IMR-90 (cell line): ENCODE measurements around the gene ACAD11. TPM values are rescaled to one million over a fixed set of nuclear protein-coding genes. Genes with fewer than 3 reads are reported as not detected.

Experiments used
- ATAC-seq: fragments of 200-7000 bp; cut with Tn5 transposase; 2 replicates; pipeline ENCODE4 v1.9.1; 2020; ENCODE audit warnings: low read depth, mild to moderate bottlenecking, moderate library complexity
- BruUV-seq: library from RNA; stranded (reverse); fragments of 400-500 nt; replicated peaks from 2 replicates; lab custom pipeline; 2021; lab: Mats Ljungman, UMichigan
- CTCF ChIA-PET: fragments of 300-600 bp; formaldehyde crosslinking; extraction: SDS; loops from one replicate; lab custom pipeline; 2021; ENCODE audit warnings: antibody characterized with exemption; lab: Yijun Ruan, JAX
- POLR2A ChIA-PET: fragments of 300-600 bp; sonication (Branson Sonifier 250); formaldehyde crosslinking; loops from one replicate; lab custom pipeline; 2022; ENCODE audit warnings: antibody characterized with exemption; ENCODE audit not compliant: unreplicated experiment; lab: Charles Lee
- DNase-seq: peaks from one replicate; pipeline ENCODE4 v3.0.0; 2013
- H2AFZ ChIP-seq: replicated peaks from 2 replicates; pipeline ENCODE3; 2013; ENCODE audit warnings: low read length, mild to moderate bottlenecking; ENCODE audit not compliant: poor library complexity
- H2AK5ac ChIP-seq: 2 replicates; pipeline ENCODE4 v1.6.1; 2013; ENCODE audit warnings: low read depth, low read length, inconsistent platforms
- H2AK9ac ChIP-seq: replicated peaks from 2 replicates; pipeline ENCODE3; 2013; ENCODE audit warnings: mild to moderate bottlenecking, low read depth, low read length, moderate library complexity; ENCODE audit not compliant: poor library complexity
- H2BK120ac ChIP-seq: 2 replicates; pipeline ENCODE4 v1.6.1; 2013; ENCODE audit warnings: low read depth, low read length, inconsistent platforms
- H2BK15ac ChIP-seq: 3 replicates; pipeline ENCODE4 v1.6.1; 2013; ENCODE audit warnings: low read depth, low read length, inconsistent platforms
- H2BK20ac ChIP-seq: 2 replicates; pipeline ENCODE4 v1.6.1; 2013; ENCODE audit warnings: low read depth, mild to moderate bottlenecking, inconsistent platforms, low read length, moderate library complexity
- H2BK5ac ChIP-seq: 2 replicates; pipeline ENCODE4 v1.6.1; 2013; ENCODE audit warnings: mild to moderate bottlenecking, low read depth, low read length, inconsistent platforms; ENCODE audit not compliant: poor library complexity, severe bottlenecking
- H3K14ac ChIP-seq: replicated peaks from 2 replicates; pipeline ENCODE4 v1.6.1; 2013; ENCODE audit warnings: low read depth, low read length, inconsistent platforms
- H3K18ac ChIP-seq: 2 replicates; pipeline ENCODE4 v1.6.1; 2013; ENCODE audit warnings: low read depth, low read length, control low read depth
- H3K23ac ChIP-seq: 2 replicates; pipeline ENCODE4 v1.6.1; 2013; ENCODE audit warnings: low read depth, low read length, inconsistent platforms
- H3K27ac ChIP-seq: 2 replicates; pipeline ENCODE4 v1.5.1; 2013; ENCODE audit warnings: mild to moderate bottlenecking, control low read depth, low read length; ENCODE audit not compliant: insufficient read depth
- H3K27me3 ChIP-seq: 2 replicates; pipeline ENCODE4 v1.6.1; 2013; ENCODE audit warnings: low read length; ENCODE audit not compliant: control insufficient read depth, insufficient read depth
- H3K36me3 ChIP-seq: 2 replicates; pipeline ENCODE4 v1.6.1; 2013; ENCODE audit warnings: low read length, mixed read lengths; ENCODE audit not compliant: control insufficient read depth, insufficient read depth
- H3K4ac ChIP-seq: 2 replicates; pipeline ENCODE4 v1.6.1; 2013; ENCODE audit warnings: low read depth, low read length, inconsistent platforms
- H3K4me1 ChIP-seq: 2 replicates; pipeline ENCODE4 v1.6.1; 2013; ENCODE audit warnings: low read length, mixed read lengths; ENCODE audit not compliant: control insufficient read depth, insufficient read depth
- H3K4me2 ChIP-seq: 2 replicates; pipeline ENCODE4 v1.6.1; 2013; ENCODE audit warnings: low read depth, mild to moderate bottlenecking, control low read depth, low read length, moderate library complexity
- H3K4me3 ChIP-seq: 2 replicates; pipeline ENCODE4 v1.5.1; 2013; ENCODE audit warnings: low read depth, mild to moderate bottlenecking, control low read depth, low read length, moderate library complexity; ENCODE audit not compliant: insufficient read depth
- H3K56ac ChIP-seq: 2 replicates; pipeline ENCODE4 v1.6.1; 2013; ENCODE audit warnings: low read length, inconsistent platforms; ENCODE audit not compliant: insufficient read depth; ENCODE audit errors: extremely low read depth
- H3K79me1 ChIP-seq, 2 experiments: 2 replicates each; pipeline ENCODE4 v1.6.1; 2013; ENCODE audit warnings: low read length in 2 of 2, inconsistent platforms in 1 of 2, low read depth in 1 of 2
- H3K9ac ChIP-seq: 2 replicates; pipeline ENCODE4 v1.6.1; 2013; ENCODE audit warnings: low read depth, low read length, control low read depth
- H3K9me1 ChIP-seq: 2 replicates; pipeline ENCODE4 v1.6.1; 2013; ENCODE audit warnings: low read length, inconsistent platforms; ENCODE audit not compliant: insufficient read depth
- H3K9me3 ChIP-seq: 2 replicates; pipeline ENCODE4 v1.6.1; 2013; ENCODE audit warnings: low read length; ENCODE audit not compliant: control insufficient read depth, insufficient read depth
- H4K20me1 ChIP-seq: 2 replicates; pipeline ENCODE4 v1.6.1; 2013; ENCODE audit warnings: low read length, inconsistent platforms; ENCODE audit not compliant: insufficient read depth
- H4K5ac ChIP-seq: 2 replicates; pipeline ENCODE4 v1.6.1; 2013; ENCODE audit warnings: mild to moderate bottlenecking, low read depth, low read length, control low read depth
- H4K8ac ChIP-seq, 2 experiments: 2 replicates each; pipeline ENCODE4 v1.6.1; 2013; ENCODE audit warnings: low read depth in 2 of 2, low read length in 2 of 2, control low read depth in 1 of 2, inconsistent platforms in 1 of 2
- H4K91ac ChIP-seq: 2 replicates; pipeline ENCODE4 v1.6.1; 2013; ENCODE audit warnings: low read depth, low read length, inconsistent platforms; ENCODE audit not compliant: insufficient read depth
- BHLHE40 ChIP-seq: fragments of 150-350 bp; IDR thresholded peaks from 2 replicates; pipeline ENCODE4 v1.6.1; 2016; ENCODE audit warnings: mild to moderate bottlenecking, low read depth, low read length
- CEBPB ChIP-seq: IDR thresholded peaks from 2 replicates; pipeline ENCODE4 v1.6.1; 2012; ENCODE audit warnings: low read depth, low read length, improper control_type of control experiment
- CHD1 ChIP-seq: IDR thresholded peaks from 2 replicates; pipeline ENCODE4 v1.6.1; 2012; ENCODE audit warnings: low read depth, low read length, improper control_type of control experiment
- FOS ChIP-seq: fragments of 150-350 bp; IDR thresholded peaks from 2 replicates; pipeline ENCODE4 v1.6.1; 2016; ENCODE audit warnings: low read depth, low read length
- MAFK ChIP-seq: IDR thresholded peaks from 2 replicates; pipeline ENCODE4 v1.6.1; 2012; ENCODE audit warnings: low read depth, low read length, improper control_type of control experiment
- MAZ ChIP-seq: IDR thresholded peaks from 2 replicates; pipeline ENCODE4 v1.6.1; 2012; ENCODE audit warnings: low read depth, mild to moderate bottlenecking, low read length, improper control_type of control experiment, moderate library complexity, borderline replicate concordance
- MXI1 ChIP-seq: IDR thresholded peaks from 2 replicates; pipeline ENCODE4 v1.6.1; 2012; ENCODE audit warnings: low read depth, mild to moderate bottlenecking, low read length, moderate library complexity, borderline replicate concordance
- NFE2L2 ChIP-seq: fragments of 150-350 bp; IDR thresholded peaks from 2 replicates; pipeline ENCODE4 v1.6.1; 2016; ENCODE audit warnings: low read depth, mild to moderate bottlenecking, low read length
- POLR2A ChIP-seq: IDR thresholded peaks from 2 replicates; pipeline ENCODE4 v1.6.1; 2012; ENCODE audit warnings: mild to moderate bottlenecking, low read depth, low read length
- RAD21 ChIP-seq: IDR thresholded peaks from 2 replicates; pipeline ENCODE4 v1.6.1; 2012; ENCODE audit warnings: low read length, improper control_type of control experiment
- RCOR1 ChIP-seq: IDR thresholded peaks from 2 replicates; pipeline ENCODE4 v1.6.1; 2012; ENCODE audit warnings: mild to moderate bottlenecking, low read length, improper control_type of control experiment; ENCODE audit not compliant: insufficient replicate concordance
- RFX5 ChIP-seq: IDR thresholded peaks from 2 replicates; pipeline ENCODE4 v1.8.0; 2012; ENCODE audit warnings: low read depth, mild to moderate bottlenecking, low read length, moderate library complexity
- SMC3 ChIP-seq: fragments of 150-350 bp; IDR thresholded peaks from 2 replicates; pipeline ENCODE4 v1.6.1; 2016; ENCODE audit warnings: low read depth, mild to moderate bottlenecking, antibody characterized with exemption, low read length, moderate library complexity
- WGBS, 2 experiments: methylation state at CpG; one replicate each; pipeline versions ENCODE4 v1.1.5 to v1.1.7; 2013; ENCODE audit warnings: missing lambda C conversion rate in 2 of 2; ENCODE audit not compliant: insufficient read length in 1 of 2; ENCODE audit errors: extremely low coverage in 2 of 2; 5-methylcytosine and 5-hydroxymethylcytosine counted together
- dilution Hi-C: fragments of 300-500 bp; cut with HindIII; formaldehyde crosslinking; loops from one replicate; pipeline ENCODE4 v1.14.3; 2018; ENCODE audit warnings: low sequenced_read_pairs; ENCODE audit not compliant: unreplicated experiment
- in situ Hi-C: fragments of 300-500 bp; cut with MboI; formaldehyde crosslinking; loops from 3 replicates; pipeline ENCODE4 v1.14.3; 2019; ENCODE audit warnings: low sequenced_read_pairs, inconsistent platforms, mixed read lengths
- intact Hi-C: fragments of 100-400 bp; cut with micrococcal nuclease; formaldehyde crosslinking; loops from 2 replicates; pipeline ENCODE4 v1.10.0; 2022
- polyA plus RNA-seq, 3 experiments: library from polyadenylated mRNA; depleted of rRNA; stranded (reverse); fragments of >200 nt; gene quantifications; 2 replicates each; pipeline ENCODE4 v1.2.3, GENCODE V29; 2012; ENCODE audit warnings: low replicate concordance in 1 of 3
- total RNA-seq: library from RNA; depleted of rRNA; stranded (reverse); fragments of >200 nt; gene quantifications from 2 replicates; pipeline ENCODE4 v1.2.3, GENCODE V29; 2012
- TF ChIP-seq, protein P1 (sequence below): fragments of 150-350 bp; IDR thresholded peaks from 2 replicates; pipeline ENCODE4 v1.6.1; 2017; ENCODE audit warnings: mild to moderate bottlenecking, antibody characterized with exemption, low read length, low read depth
- TF ChIP-seq, protein P2 (sequence below): conservative IDR thresholded peaks from 2 replicates; pipeline ENCODE4 v1.5.1; 2012; ENCODE audit warnings: mild to moderate bottlenecking, low read depth, low read length, improper control_type of control experiment
- TF ChIP-seq, protein P3 (sequence below): fragments of 150-350 bp; IDR thresholded peaks from 2 replicates; pipeline ENCODE4 v1.6.1; 2016; ENCODE audit warnings: low read depth, mild to moderate bottlenecking, low read length, moderate library complexity, borderline replicate concordance

ACAD11 gene
- total and polyA plus RNA-seq, 2 of the 4 experiments (the other 2 are of a cell fraction), result 16.0 to 18.8 TPM

DNA sequence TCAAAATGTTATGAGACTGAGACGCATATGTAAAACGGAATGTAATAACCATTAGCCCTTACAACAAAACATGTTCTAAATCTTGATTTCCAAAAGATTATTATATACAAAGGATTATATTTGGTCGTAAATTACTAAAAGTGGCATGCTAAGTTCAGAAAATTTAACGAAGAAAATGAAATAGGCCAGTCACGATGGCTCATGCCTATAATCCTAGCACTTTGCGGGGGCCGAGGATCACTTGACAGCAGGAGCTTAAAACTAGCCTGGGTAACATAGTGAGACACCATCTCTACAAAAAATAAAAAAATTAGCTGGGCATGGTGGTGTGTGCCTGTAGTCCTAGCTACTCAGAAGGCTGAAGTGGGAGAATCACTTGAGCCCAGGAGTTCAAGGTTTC lies 29.0 kb downstream of the ACAD11 start:
- Histone ChIP-seq H3K9ac (no peak overlapping the region), H3K56ac (no peak overlapping the region; the same call in 1 of the 2 replicates), H4K91ac (peak overlapping the region; percentile 47; the same call in 1 of the 2 replicates), H3K27ac (peak overlapping the region; percentile 57; the same call in 1 of the 2 replicates), H3K9me3 (no peaks in the 10 kb centered on the region), H3K14ac (no peak overlapping the region; the same call in 1 of the 2 replicates), H4K8ac (peak overlapping the region in 1 of 2 experiments; percentile 24; a peak in 1 of 4 replicates), H3K27me3 (no peaks in the 10 kb centered on the region), H2AK9ac (no peak overlapping the region), H3K79me1 (0 out of 4 replicates have a peak, but pooled peaks cover 0 to 5% of the 10 kb centered on the region in 2 experiments), H2BK120ac (peak overlapping the region; percentile 9; the same call in 1 of the 2 replicates), H4K20me1 (no peaks in the 10 kb centered on the region), H2AFZ (no peak overlapping the region), H2BK15ac (no peak overlapping the region), H3K4me2 (no peak overlapping the region), H2AK5ac (peak overlapping the region; percentile 56), H3K4me1 (0 out of 2 replicates have a peak, but pooled peaks cover 3% of the 10 kb centered on the region), H3K18ac (peak overlapping the region; percentile 8; the same call in 1 of the 2 replicates), H2BK5ac (peak overlapping the region; percentile 75), H3K23ac (no peak overlapping the region), H3K36me3 (peaks cover 6% of the 10 kb centered on the region), H3K4ac (peak overlapping the region; percentile 31), H3K9me1 (no peaks in the 10 kb centered on the region; the same call in 1 of the 2 replicates), H3K4me3 (no peak overlapping the region), H4K5ac (no peak overlapping the region; the same call in 1 of the 2 replicates), H2BK20ac (peak overlapping the region; percentile 57)
- DNase-seq (no peak), ATAC-seq (no peak)
- no CpG with 5 or more reads among the region's 7 CpGs for WGBS, 2 experiments
- in situ Hi-C loops, result loop anchor here (25.0 kb wide), 1 partner anchor 368 kb away; no protein-coding TSS in a partner anchor
- TF ChIP-seq, protein P1, sequence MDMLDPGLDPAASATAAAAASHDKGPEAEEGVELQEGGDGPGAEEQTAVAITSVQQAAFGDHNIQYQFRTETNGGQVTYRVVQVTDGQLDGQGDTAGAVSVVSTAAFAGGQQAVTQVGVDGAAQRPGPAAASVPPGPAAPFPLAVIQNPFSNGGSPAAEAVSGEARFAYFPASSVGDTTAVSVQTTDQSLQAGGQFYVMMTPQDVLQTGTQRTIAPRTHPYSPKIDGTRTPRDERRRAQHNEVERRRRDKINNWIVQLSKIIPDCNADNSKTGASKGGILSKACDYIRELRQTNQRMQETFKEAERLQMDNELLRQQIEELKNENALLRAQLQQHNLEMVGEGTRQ, result no peak
- TF ChIP-seq MAZ (no peak), CEBPB (no peak), CHD1 (no peak), MAFK (no peak), MXI1 (no peak), POLR2A (no peak), FOS (no peak), NFE2L2 (no peak), RAD21 (no peak), SMC3 (no peak), BHLHE40 (no peak), RCOR1 (no peak), RFX5 (no peak)
- TF ChIP-seq, protein P2, sequence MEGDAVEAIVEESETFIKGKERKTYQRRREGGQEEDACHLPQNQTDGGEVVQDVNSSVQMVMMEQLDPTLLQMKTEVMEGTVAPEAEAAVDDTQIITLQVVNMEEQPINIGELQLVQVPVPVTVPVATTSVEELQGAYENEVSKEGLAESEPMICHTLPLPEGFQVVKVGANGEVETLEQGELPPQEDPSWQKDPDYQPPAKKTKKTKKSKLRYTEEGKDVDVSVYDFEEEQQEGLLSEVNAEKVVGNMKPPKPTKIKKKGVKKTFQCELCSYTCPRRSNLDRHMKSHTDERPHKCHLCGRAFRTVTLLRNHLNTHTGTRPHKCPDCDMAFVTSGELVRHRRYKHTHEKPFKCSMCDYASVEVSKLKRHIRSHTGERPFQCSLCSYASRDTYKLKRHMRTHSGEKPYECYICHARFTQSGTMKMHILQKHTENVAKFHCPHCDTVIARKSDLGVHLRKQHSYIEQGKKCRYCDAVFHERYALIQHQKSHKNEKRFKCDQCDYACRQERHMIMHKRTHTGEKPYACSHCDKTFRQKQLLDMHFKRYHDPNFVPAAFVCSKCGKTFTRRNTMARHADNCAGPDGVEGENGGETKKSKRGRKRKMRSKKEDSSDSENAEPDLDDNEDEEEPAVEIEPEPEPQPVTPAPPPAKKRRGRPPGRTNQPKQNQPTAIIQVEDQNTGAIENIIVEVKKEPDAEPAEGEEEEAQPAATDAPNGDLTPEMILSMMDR, result no peak
- TF ChIP-seq, protein P3, sequence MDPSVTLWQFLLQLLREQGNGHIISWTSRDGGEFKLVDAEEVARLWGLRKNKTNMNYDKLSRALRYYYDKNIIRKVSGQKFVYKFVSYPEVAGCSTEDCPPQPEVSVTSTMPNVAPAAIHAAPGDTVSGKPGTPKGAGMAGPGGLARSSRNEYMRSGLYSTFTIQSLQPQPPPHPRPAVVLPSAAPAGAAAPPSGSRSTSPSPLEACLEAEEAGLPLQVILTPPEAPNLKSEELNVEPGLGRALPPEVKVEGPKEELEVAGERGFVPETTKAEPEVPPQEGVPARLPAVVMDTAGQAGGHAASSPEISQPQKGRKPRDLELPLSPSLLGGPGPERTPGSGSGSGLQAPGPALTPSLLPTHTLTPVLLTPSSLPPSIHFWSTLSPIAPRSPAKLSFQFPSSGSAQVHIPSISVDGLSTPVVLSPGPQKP, result no peak
- BruUV-seq, result no TSS peak
- POLR2A ChIA-PET, result no interaction called here
- intact Hi-C loops, result no loop called here
- CTCF ChIA-PET, result interaction anchor here (0.6 to 1.1 kb wide), 2 partner anchors 12 to 23 kb away, joined by 3 read pairs; no protein-coding TSS in a partner anchor
- dilution Hi-C loops, result loop anchor here (25.0 kb wide), 1 partner anchor 93 kb away; no protein-coding TSS in a partner anchor
